Activated CD4-positive, alpha-beta T cell treated with anti-CD3 and anti-CD28 coated beads, Interleukin-2, Interleukin-6, amounts not matched to agents 100 ng/mL and 50 ng/mL, durations not matched to agents 16 hours and 8 hours (primary cell): Measurements from ENCODE around the gene PPP4R4.
"Not testable (repeated sequence)": the region's sequence is repeated elsewhere in the genome, so short reads cannot be mapped to it uniquely, and the experiment has no call there.

ENCODE experiments used
- DNase-seq: peaks from one replicate; pipeline ENCODE4 v3.0.0-alpha.2; 2020

PPP4R4 gene

GRCh38 chr14:94282991-94283723 lies 109.0 kb downstream of the PPP4R4 start:
- no peak for DNase-seq

DNA sequence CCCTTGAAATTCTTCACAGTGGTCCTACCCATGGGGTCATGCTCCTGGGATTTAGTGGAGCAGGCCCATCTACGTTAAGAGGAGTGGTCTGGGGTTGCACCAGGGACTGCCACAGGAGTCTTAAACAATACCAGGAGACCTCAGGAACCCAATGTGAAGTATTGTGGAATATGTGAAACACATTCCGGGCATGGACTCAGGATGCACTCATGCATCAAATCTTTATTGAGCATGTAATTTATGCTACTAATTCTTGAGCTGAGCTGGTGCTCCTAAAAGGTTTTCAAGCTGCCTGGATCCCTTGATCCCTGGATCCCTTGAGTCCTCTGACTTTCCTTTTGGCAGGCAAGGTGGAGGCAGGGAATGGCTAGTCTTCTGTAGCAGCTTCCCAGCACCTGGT lies 110.1 kb downstream of the PPP4R4 start:
- DNase-seq, result no peak

- no peak for DNase-seq
Observed at GRCh38 chr14:94285158-94285557, 111.0 kb downstream of the PPP4R4 start.

DNA sequence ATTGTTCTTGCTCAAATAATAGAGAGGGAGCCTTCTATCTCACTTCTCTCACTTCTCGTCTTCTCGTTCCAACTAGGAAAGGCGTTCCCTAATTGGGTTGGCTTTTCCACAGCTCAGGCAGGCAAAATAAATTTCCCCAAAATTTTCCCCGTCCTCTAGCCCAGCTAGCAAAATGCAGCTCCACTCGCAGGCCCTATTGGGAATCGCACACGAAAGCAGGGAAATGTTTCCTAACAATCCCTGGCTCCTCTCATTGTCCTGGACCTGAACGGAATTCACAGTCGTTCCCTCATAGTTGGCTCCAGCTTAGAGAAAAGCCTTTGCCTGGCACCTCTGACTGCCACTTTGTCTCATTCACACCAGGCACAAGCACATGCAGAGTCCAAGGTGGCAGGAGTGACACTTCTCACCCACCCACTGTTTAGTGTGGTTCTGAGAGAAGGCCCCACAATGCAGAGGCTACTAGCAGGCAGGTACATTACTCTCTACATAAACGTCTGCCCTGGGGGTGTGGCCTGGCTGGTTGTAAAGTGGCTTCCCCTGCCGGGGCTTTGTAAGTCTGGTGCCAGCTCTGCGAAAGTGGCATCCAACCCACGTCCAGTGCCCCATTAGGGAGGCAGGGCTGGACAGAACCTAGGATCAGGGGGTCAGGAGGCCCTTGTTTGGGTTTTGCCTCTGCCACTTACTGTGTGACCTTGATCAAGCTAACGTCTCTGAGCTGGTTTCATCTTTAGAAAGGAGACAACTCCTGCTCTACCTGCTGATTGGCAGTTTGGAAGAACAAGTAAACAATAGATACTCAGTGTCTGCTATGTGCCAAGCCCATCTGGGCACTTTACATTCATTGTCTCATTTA lies 114.7 kb downstream of the PPP4R4 start:
- no peak for DNase-seq

- DNase-seq, result no peak
Observed at GRCh38 chr14:94290197-94290596, 116.1 kb downstream of the PPP4R4 start.

DNA sequence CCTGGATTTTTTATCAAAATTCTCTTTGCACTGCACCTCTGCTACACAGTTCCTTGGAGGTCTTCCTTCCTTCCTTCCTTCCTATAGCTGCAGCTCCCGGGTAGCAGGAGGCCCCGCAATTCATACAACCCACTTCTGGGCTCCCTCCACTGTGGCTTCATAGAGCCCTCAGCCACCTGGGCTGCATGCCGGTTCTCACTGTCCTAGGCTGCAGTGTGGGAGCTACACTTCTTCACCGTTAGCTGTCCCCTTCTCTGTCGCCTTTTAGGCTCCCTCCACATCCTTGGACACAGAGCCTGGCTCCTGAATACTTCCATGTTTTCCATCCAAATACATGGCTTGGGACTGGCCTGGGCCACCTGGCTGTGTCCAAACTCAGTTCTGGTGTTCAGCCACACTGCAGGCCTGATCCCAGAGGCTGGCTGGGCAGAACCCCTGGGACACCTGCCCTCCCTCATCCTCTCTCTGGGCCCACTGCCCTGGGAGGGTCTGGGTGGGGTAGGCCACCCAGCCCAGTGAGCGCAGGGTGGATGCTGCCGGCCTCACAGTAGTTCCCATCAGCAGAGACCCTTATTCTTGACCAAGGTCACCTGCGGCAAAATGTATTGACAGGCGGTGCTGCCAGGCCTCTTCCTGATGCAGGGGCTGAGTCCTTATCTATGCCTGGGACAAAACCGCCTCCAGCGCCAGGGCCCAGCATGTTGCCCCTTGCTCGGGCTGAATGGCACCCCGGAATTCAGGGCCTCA lies 117.2 kb downstream of the PPP4R4 start:
- no peak for DNase-seq

DNA sequence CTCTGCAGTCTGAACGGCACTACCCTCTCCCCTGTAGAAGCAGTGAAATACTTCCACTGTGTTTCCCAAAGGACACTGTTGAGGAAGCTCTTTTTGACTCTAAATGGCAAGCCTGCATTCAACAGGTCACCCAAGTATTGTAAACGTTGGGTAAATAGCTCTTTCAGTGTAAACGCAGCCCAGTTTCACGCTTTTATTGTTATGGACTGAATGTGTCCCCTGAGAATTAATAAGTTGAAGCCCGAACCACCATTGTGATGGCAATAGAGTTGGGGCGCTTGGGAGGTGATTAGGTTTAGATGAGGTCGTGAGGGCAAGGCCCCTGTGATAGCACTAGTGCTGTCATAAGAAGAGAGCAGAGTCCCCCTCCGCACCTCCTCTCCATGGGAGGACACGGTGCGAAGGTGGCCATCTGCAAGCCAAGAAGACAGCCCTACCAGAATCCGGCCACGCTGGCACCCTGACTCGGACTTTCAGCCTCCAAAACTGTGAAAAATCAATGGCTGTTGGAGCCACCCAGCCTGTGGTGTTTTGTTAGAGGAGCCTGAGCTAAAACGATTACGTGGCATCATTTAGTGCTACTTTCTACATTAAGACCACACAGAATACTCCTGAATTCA lies 117.9 kb downstream of the PPP4R4 start:
- DNase-seq, result no peak

GRCh38 chr14:94292526-94292871 lies 118.4 kb downstream of the PPP4R4 start:
- DNase-seq, result no peak

DNA sequence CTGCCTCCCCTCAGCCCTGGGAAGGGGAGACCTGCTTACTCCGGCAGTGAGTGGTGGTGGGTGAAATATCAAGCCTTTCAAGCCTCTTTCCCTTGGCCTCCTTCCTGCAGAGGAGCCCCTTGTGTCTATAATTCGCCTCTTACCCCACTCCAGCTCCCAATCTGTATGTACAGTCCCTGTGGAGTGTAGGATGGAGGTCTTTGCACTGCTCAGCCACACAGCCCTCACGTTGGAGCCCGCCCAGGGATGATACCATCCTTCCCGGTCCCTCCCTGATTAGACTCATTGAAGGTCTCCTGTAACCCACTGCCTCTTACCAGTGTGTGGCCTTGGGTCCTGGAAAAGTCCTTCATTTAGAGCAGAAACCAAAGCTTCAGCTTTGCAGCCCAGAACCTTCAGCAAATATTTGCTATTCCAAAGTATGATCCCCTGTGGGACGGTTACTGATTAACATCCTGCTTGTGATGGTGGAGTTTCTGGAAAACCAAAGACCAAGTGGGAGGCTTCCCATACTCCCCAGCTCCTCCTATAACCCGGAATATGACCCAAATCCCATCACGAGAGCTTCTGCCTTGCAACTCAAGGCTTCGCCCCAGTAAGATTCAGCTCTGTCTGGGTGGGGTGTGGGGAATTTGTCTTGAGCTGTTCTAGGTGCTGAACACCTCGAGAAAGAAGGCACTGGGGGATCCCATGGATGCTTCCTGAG lies 118.9 kb downstream of the PPP4R4 start, which contains the start of gene SERPINA10:
Gene SERPINA10 (minus strand): TSS at position 397 of the 706 bp plus-strand sequence. CDS start 2,675 bp downstream, outside the sequence.
- DNase-seq, result no peak

DNA sequence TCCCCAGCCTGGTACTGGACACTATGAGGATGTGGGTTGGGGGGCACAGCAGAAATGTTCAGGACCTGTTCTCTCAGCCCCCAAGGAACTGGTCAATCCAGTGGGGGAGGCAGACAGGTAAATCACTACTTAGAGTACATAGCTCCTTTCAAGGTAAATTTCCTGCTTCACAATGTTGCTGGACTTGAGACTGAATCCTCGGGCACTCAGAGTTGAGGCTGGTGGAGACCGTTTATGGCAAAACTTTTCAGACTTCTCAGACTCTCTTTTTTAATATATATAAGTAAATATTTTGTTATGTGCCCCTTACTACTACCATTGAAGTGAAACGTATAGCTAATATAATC lies 119.4 kb downstream of the PPP4R4 start:
- no peak for DNase-seq

GRCh38 chr14:94295360-94296180 lies 121.4 kb downstream of the PPP4R4 start:
- DNase-seq, result no peak

DNA sequence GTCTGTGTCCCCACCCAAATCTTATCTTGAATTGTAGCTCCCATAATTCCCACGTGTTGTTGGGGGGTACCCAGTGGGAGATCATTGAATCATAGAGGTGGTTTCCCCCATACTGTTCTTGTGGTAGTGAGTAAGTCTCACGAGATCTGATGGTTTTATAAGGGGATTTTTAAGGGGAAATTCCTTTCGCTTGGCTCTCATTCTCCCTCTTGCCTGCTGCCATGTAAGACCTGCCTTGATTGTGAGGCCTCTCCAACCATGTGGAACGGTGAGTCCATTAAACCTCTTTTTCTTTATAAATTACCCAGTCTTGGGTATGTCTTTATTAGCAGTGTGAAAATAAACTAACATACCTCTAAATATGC lies 122.0 kb downstream of the PPP4R4 start:
- not testable (repeated sequence) for DNase-seq

DNA sequence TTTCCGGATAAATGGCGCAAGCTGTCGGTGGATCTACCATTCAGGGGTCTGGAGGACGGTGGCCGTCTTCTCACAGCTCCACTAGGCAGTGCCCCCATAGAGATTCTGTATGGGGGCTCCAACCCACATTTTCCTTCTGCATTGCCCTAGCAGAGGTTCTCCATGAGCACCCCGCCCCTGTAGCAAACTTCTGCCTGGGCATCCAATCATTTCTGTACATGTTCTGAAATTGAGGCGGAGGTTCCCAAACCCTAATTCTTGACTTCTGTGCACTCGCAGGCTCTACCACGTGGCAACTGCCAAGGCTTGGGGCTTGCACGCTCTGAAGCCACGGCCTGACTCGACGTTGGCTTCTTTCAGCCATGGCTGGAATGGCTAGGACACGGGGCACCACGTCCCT lies 124.0 kb downstream of the PPP4R4 start:
- DNase-seq, result no peak

DNA sequence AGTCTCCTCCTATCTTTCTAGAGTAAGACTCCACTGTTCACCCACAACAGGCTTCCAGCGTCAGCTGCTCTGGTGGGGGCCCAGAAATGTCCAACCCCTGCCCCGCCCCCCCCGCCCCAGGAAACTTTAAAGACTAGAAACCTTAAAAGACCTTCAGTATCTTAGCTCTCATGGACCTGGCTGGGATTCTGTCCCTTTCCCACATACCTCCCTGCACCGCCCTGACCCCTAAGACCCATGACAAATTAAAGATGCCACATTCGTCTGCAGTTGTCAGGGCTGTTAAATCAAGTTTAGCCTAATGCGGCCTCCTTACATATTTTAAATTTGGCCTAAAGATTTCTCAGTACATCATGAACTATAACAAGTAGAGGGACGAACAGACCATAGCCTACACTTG lies 129.0 kb downstream of the PPP4R4 start:
- DNase-seq, result no peak

DNA sequence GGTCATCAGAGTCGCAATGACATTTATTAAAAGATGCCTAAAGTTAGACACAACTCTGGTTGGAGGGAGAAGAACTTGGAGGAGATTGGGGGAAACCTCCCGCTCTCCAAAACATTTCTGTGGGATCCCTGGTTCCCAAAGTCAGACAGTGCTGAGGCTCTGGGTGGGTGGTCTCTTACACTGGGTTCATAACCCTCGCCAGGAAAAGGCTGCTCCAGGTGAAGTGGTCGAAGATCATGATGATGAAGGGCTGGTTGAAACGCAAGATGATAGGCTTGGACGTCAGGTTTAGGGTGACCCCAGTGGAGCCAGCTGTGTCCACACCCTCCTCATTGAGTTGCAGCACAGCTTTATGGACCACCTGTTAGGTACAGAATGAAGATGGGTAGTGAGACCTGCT lies 130.1 kb downstream of the PPP4R4 start:
- no peak for DNase-seq

GRCh38 chr14:94305620-94306019 lies 131.5 kb downstream of the PPP4R4 start:
- no peak for DNase-seq

- no peak for DNase-seq
Observed at GRCh38 chr14:94306047-94306978, 132.2 kb downstream of the PPP4R4 start.

DNA sequence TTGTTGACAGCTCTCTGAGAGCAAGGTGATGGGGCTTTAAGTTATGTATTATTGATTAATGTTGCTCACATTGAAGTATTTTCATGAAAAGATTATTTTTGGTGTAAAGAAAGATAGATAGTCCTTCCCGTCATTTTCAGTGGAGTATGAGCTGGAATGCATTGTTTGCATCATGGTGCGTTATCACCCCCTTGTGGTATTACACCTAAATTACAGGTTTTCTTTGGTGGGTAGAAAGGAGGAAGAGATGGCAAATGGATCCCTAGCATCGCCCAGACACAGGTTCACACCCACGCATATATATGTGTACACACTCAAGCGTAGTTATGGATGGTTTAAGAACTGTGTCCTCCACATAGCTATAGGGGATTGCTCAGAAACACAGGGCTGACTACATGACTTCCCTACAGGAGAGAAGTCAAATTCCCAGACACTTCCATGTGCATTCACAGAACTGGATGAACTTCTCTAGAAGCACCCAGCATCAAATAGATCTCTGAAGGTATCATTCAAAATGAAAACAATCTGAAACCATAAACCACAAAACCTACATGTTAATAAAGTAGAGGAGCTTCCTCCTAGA lies 133.4 kb downstream of the PPP4R4 start:
- DNase-seq, result peak; percentile 30

DNA sequence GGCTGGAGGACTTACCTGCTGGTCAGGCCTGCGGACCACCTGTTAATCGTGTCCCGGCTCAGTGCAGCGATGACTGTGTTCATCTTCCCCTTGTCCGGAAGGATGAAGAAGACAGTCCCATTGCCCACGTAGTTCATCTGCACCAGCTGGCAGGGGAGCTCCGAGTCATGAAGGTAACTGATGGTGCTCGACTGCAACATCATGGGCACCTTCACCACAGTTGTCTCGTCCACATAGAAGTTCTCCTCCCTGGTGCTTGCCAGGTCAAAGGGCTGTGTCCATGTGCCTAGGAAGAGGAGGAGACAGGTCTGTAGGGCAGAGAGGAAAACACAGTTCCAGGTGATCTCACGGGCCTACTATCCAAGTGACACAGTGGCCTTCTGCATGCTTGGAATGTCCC lies 135.6 kb downstream of the PPP4R4 start:
- DNase-seq, result no peak

DNA sequence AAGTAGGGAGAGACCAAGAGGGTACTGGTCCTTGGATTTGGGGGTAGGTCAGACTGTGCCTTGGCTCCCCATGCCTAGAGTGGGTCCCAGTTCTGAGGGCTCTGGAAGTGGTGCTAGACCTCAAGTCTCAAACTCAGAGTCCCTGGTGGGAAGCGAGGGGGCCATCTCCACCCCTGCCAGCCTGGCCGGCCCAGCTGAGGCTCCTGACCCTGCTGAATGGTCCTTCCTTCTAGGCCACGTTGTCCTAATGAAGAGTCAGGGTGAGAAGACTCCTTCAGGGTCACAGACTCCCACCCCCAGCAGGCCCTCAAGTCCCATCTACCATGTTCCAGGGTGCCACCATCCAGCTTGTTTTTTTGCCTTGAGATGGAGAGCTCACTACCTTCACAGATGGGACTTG lies 136.1 kb downstream of the PPP4R4 start:
- DNase-seq, result no peak
